ENCODE results near the gene HIVEP3.

DNA sequence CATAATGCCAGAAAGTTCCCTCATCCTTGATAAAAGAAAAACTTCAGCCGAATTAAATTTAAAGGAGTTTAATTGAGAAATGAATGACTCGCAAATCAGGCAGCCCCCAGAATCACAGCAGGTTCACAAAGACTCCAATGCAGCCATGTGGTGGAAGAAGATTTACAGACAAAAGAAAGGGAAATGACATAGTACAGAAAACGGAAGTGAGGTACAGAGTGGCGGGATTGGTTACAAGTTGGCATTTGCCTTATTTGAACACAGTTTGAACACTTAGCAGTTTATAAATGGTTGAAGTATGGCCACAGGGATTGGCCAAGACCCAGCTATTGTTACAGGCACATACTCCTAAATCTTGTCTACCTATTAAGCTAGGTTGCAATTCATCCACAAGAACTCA lies 46.6 kb downstream of the HIVEP3 start:
- TF ChIP-seq, protein P1, sequence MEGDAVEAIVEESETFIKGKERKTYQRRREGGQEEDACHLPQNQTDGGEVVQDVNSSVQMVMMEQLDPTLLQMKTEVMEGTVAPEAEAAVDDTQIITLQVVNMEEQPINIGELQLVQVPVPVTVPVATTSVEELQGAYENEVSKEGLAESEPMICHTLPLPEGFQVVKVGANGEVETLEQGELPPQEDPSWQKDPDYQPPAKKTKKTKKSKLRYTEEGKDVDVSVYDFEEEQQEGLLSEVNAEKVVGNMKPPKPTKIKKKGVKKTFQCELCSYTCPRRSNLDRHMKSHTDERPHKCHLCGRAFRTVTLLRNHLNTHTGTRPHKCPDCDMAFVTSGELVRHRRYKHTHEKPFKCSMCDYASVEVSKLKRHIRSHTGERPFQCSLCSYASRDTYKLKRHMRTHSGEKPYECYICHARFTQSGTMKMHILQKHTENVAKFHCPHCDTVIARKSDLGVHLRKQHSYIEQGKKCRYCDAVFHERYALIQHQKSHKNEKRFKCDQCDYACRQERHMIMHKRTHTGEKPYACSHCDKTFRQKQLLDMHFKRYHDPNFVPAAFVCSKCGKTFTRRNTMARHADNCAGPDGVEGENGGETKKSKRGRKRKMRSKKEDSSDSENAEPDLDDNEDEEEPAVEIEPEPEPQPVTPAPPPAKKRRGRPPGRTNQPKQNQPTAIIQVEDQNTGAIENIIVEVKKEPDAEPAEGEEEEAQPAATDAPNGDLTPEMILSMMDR (IDR thresholded peaks at IDR 0.05), result no peak
- TF ChIP-seq POLR2A (IDR thresholded peaks at IDR 0.05), result no peak

Measured in heart left ventricle (tissue), 13 donors.